Activated CD8-positive, alpha-beta memory T cell treated with anti-CD3 and anti-CD28 coated beads, Interleukin-2, amount 50 U/mL, for 48 hours (primary cell): ENCODE measurements around the gene VANGL1.
A peak's percentile ranks its signal among the peaks of the same experiment; 100 is the strongest.
"Not testable (repeated sequence)": the region's sequence is repeated elsewhere in the genome, so short reads cannot be mapped to it uniquely, and the experiment has no call there.

Experiments
- DNase-seq: peaks from one replicate; pipeline ENCODE4 v3.0.0-alpha.2; 2020

Gene VANGL1

GRCh38 chr1:115641762-115642167 lies at the start of gene VANGL1:
Gene VANGL1, plus strand, starts transcription at chr1:115641970. Its CDS starts 9,444 bp downstream, at chr1:115651414.
- peak; percentile 77 for DNase-seq

DNA sequence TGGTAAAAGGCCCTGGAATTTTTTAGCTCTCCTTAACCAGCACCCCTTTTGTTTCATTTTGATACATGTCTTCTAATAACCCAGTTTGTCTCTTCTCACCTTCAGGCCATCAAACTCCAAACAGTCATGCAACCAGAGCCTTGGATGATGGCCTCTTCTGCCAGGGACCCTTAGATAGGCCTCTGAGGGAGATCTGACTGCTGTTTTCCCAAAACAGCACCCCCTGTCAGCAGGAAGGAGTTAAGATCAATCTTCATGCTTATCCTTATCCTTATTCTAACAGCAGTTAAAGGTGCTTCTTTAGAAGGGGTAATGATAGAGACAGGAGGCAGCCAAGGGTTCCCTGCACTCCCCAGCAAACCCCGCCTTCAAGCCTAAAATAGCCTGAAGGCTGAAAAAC lies 49.5 kb upstream of the VANGL1 start:
- no peak for DNase-seq

- DNase-seq = no peak
These were observed 48.2 kb upstream of the VANGL1 start for GRCh38 chr1:115593365-115594259.

DNA sequence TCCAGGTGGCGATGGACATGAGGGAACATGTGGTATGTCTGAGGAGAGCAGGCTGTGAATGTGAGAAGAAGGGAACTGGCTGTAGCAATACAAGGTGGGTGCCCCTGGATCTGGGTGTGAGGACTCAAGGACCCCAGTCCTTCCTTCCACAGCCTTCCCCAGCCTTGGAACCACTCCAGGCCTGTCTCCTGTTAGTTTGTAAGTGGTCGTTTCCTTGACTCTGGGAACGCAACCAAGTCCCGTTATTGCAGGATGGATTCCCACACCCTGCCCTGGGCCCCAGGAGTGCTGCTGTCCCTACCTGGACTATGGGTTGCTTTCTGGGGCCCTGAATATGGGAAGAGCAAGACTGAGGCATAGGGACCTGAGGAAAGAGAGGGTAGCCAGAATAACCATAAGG lies 47.2 kb upstream of the VANGL1 start:
- no peak for DNase-seq

DNA sequence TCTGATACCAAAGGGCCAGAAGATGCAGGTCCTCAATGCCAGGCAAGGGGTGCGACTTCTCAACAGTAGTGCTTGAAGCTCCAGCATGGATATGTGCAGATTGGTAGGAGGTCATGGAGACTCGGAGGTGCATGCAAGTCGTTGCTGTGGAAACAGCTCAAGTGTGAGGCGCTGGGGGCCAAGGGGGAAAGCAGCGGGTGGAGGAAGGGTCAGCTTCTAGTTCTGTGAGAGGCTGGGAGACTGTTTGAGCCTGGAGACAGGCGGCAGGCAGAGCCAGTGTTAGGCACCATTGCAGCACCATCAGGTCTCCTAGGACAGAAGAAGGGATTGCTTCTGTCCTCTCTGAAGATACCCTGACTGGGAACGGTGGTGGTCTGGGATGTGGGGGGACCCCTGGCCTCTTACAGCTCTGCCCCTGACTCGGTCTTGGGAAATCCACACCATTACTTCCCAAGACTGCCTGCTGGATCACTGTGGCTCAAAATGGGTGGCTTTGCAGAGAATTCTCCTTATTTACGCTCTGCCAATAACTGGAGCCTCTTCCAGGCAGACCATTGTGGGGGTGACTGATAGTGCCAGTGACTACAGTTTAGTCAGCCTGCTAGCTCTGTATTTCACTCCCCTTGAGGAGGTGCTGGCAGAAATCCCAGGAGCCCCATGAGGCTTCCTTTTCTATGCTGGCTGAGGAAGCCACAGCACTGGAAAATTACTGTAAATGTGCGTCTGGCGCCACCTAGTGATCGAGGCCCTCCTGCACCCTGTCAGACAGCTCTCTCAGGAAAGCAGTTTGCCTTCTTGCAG lies 46.3 kb upstream of the VANGL1 start:
- DNase-seq = peak; percentile 87

GRCh38 chr1:115596080-115596780 lies 45.5 kb upstream of the VANGL1 start:
- DNase-seq = no peak

GRCh38 chr1:115604508-115604907 lies 37.3 kb upstream of the VANGL1 start:
- DNase-seq = no peak

GRCh38 chr1:115606305-115606704 lies 35.5 kb upstream of the VANGL1 start:
- no peak for DNase-seq

GRCh38 chr1:115609021-115609420 lies 32.7 kb upstream of the VANGL1 start:
- DNase-seq = no peak

GRCh38 chr1:115613767-115614166 lies 28.0 kb upstream of the VANGL1 start:
- no peak for DNase-seq

GRCh38 chr1:115620453-115620852 lies 21.3 kb upstream of the VANGL1 start:
- DNase-seq = no peak

- no peak for DNase-seq
These were observed 20.8 kb upstream of the VANGL1 start for GRCh38 chr1:115620950-115621349.

- no peak for DNase-seq
These were observed 16.9 kb upstream of the VANGL1 start for GRCh38 chr1:115624859-115625258.

DNA sequence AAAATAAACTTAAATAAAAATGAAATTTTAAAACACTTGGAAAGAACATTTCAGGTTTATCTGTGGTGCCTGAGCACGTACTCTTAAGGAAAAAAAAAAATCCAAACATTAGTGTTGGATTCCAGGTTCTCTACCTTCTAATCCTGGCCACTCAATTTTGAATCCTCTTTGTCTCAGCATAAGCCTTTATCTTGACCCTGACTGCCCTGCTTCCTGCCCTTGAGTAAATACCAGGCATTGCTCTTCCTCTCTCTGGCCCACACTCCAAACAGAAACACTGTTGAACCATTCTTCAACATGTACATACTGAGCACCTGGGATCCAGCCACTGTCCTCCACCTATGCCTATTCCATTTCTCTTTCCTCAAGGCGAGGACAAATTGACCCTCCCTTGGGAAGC lies 11.4 kb upstream of the VANGL1 start:
- DNase-seq = no peak

DNA sequence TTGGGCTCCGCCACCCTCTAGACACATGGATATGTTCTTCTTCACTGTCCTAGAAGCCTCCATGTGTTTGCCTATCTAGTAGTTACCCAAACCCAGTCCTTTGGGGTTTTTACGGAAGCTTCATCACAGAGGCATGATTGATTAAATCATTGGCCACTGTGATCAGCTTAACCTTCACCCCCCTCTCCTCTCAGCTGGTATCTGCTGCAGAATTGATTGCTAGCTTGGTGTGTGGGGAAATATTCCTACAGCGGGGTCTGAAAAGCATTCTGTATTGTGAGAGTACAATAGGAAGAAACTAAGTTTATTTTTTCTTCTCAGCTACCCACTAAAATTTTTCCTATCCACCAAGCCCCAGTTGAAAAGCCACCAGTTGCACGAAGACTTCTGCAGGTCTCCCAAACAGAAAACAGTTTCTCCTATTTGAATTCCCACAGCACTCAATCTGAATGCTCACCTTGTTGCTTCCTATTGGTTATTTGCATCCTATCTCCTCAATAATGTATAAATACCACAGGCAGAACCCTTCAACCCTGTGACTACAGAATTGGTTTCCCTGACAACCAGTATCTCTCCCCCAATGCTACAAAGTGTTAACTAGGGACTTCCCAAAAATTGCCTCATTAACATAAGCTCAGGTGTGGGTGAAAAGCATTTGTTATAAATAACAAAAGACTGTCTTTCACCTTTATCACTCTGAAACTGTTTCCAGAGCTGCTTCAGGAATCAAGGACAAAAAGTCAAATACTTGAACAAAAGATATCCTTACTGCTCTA lies 9.3 kb upstream of the VANGL1 start:
- no peak for DNase-seq

- not testable (repeated sequence) for DNase-seq
These were observed 8.2 kb upstream of the VANGL1 start for GRCh38 chr1:115633606-115634005.

DNA sequence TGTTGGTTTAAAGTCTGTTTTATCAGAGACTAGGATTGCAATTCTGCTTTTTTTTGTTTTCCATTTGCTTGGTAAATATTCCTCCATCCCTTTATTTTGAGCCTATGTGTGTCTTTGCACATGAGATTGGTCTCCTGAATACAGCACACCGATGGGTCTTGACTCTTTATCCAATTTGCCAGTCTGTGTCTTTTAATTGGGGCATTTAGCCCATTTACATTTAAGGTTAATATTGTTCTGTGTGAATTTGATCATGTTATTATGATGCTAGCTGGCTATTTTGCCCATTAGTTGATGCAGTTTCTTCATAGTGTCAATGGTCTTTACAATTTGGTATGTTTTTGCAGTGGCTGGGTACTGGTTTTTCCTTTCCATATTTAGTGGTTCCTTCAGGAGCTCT lies 4.5 kb upstream of the VANGL1 start:
- DNase-seq = not testable (repeated sequence)

DNA sequence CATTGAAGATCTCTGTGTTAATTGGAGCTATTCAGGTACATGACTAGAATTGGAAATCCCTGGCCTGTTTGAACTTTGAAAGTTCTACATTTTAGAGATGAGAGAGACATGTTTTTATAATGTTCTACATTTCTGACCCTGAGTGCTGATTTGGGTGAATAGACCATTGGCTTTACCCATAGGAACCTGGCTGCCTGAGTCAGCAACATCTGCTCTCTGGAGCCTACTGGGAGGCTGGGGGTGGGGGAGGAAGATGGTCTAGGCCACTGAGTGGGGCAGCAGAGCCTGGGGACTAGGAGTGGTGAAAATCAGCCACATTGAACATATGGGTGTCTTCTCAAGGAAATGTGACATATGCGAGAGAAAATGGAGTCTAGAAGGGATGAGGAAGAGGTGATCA lies 1.4 kb upstream of the VANGL1 start:
- DNase-seq = no peak

DNA sequence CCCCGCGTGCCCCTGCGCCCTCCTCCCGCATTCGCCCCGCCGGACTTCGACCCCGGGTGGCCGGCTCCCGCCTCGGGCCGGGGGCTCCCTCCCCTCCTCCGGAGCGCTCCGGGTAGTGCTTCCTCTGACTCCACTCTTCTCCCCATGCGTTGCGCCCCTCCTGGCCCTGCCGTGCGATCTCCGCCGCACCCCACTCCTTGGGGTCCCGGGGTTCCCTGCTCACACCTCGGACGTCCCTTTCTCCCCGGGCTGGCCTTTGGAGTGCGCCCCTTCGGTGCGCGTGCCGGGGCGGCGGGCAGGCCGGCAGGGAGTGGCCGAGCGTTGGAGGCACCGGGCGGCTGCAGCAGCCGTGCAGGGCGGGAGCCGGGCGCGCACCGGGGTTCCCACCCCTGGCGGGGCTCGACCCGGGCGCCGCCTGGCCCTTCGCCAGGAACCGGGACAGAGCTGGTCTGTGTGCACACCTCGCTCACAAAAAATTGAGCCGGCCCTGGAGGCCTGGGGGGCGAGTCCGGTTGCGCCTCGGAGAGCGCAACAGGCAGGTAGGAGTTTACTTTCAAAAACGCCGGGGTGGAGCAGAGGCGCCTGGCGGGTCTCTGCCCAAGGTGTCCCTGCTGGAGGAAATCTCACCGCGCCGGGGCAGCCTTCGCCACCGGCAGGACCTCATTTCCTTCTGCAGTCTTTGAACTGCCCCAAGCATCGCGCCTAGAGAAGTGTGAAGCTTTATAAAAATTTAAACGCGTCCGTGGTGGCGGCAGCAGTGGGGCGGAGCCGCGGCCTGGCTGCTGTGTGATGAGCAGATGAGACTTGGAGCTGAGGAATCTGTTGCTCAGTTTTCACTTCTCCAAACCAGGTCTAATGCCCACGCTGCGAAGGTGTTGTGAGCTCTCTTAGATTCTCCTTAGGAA lies 650 bp downstream of the VANGL1 start:
- peak; percentile 63 for DNase-seq

- no peak for DNase-seq
These were observed 1.5 kb downstream of the VANGL1 start for GRCh38 chr1:115643225-115643624.

DNA sequence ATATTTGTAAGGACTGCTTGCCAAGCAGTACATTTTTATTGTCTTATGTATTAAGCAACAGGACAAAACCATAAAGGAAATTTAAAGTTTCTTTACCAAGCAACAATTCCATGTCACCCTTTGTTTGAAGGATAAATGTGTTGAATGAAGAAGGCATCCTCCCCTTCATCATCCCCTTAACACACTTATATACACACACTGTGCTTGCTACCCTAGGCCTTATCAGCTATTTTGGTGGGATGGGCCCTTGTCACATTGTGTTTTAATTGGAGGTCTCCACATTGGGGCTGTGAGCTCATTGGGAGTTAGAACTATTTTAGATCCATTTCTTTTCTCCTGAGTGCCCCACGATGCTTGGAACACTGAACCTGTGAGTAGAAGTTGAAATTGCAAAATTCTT lies 1.9 kb downstream of the VANGL1 start:
- no peak for DNase-seq
